ENCODE data around the gene ZNF354C. TPM values are rescaled to one million over a fixed set of nuclear protein-coding genes. Genes with fewer than 3 reads are reported as not detected.

The ZNF354C gene
- total RNA-seq, 4 donors from 2014 or later: 0.75 to 7.6 (median 2.9) TPM

- H3K27me3 ChIP-seq: no peaks in the 10 kb centered on the region
- 90 to 100% methylated on average over 3 to 7 of the region's 7 CpGs for WGBS, 2 donors (ENCODE audit: low coverage in 1 of 2)
- DNase-seq: no peak
- H3K9me3 ChIP-seq: peaks cover 14 to 28% of the 10 kb centered on the region in 2 donors
- H3K4me1 ChIP-seq: no peaks in the 10 kb centered on the region
- H3K4me3 ChIP-seq: no peak overlapping the region
- in situ Hi-C loops (cut with MboI; ENCODE audit: low pct_ligation_motif_present in 1 of 4, low pct_unique_long_range_greater_than_20kb in 1 of 4, low sequenced_read_pairs in 3 of 4) (no loop called here), intact Hi-C loops (cut with DNase I; ENCODE audit: low total_unique reads) (no loop called here)
- H3K36me3 ChIP-seq: no peaks in the 10 kb centered on the region
- no peak overlapping the region for H3K27ac ChIP-seq
- no peak for TF ChIP-seq POLR2A (IDR thresholded peaks at IDR 0.05)
- no peak for TF ChIP-seq POLR2AphosphoS5 (IDR thresholded peaks at IDR 0.05)
- no peak for TF ChIP-seq EP300 (IDR thresholded peaks at IDR 0.05; ENCODE audit: low read depth)
- no peak for TF ChIP-seq CTCF (IDR thresholded peaks at IDR 0.05)
These were observed 54.6 kb downstream of the ZNF354C start for GRCh38 chr5:179114756-179115155.

GRCh38 chr5:179115307-179115706 is 55.1 kb downstream of the ZNF354C start:
- peaks cover 11 to 28% of the 10 kb centered on the region in 2 donors for H3K9me3 ChIP-seq

GRCh38 chr5:179115845-179116524 is 55.8 kb downstream of the ZNF354C start:
- H3K36me3 ChIP-seq: no peaks in the 10 kb centered on the region
- H3K27ac ChIP-seq: no peak overlapping the region
- no peak for DNase-seq
- intact Hi-C loops (cut with DNase I; ENCODE audit: low total_unique reads) (no loop called here), in situ Hi-C loops (cut with MboI; ENCODE audit: low pct_ligation_motif_present in 1 of 4, low pct_unique_long_range_greater_than_20kb in 1 of 4, low sequenced_read_pairs in 3 of 4) (no loop called here)
- no peaks in the 10 kb centered on the region for H3K4me1 ChIP-seq
- no peaks in the 10 kb centered on the region for H3K27me3 ChIP-seq
- WGBS, 2 donors (ENCODE audit: low coverage in 1 of 2): 83 to 100% methylated on average over 2 to 9 of the region's 9 CpGs
- H3K9me3 ChIP-seq: peaks cover 8 to 22% of the 10 kb centered on the region in 2 donors
- H3K4me3 ChIP-seq: no peak overlapping the region
- TF ChIP-seq POLR2A (IDR thresholded peaks at IDR 0.05): no peak
- no peak for TF ChIP-seq POLR2AphosphoS5 (IDR thresholded peaks at IDR 0.05)
- TF ChIP-seq EP300 (IDR thresholded peaks at IDR 0.05; ENCODE audit: low read depth): no peak
- TF ChIP-seq CTCF (IDR thresholded peaks at IDR 0.05): no peak

More at GRCh38 chr5:179115307-179115706, 55.1 kb downstream of the ZNF354C start:
- 76 to 93% methylated on average over 5 of the region's 5 CpGs for WGBS, 2 donors (ENCODE audit: low coverage in 1 of 2)
- no peak for DNase-seq
- Histone ChIP-seq H3K27ac (no peak overlapping the region), H3K4me3 (no peak overlapping the region), H3K4me1 (no peaks in the 10 kb centered on the region), H3K36me3 (no peaks in the 10 kb centered on the region), H3K27me3 (no peaks in the 10 kb centered on the region)
- intact Hi-C loops (cut with DNase I; ENCODE audit: low total_unique reads): no loop called here
- in situ Hi-C loops (cut with MboI; ENCODE audit: low pct_ligation_motif_present in 1 of 4, low pct_unique_long_range_greater_than_20kb in 1 of 4, low sequenced_read_pairs in 3 of 4): no loop called here
- TF ChIP-seq EP300 (IDR thresholded peaks at IDR 0.05; ENCODE audit: low read depth): no peak
- no peak for TF ChIP-seq POLR2AphosphoS5 (IDR thresholded peaks at IDR 0.05)
- no peak for TF ChIP-seq POLR2A (IDR thresholded peaks at IDR 0.05)
- no peak for TF ChIP-seq CTCF (IDR thresholded peaks at IDR 0.05)

DNA sequence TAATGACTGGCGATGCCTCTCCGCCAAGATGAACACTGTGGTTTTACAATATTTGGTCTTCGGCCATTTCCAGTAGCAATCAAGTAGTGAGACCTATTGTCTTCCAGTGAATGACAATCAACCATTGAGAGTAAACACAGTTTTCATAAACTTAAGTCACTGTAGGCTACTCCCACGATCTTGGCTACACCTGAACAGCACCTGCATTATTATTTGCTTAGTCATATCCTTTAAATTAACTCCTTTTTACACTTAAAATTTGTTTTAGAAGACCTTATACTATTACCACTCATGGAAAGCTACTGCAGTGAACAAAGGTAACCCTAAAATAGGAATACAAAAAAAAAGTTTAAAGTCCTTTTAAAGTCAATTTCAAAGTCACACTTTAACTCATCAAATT is 58.2 kb downstream of the ZNF354C start:
- in situ Hi-C loops (cut with MboI; ENCODE audit: low pct_ligation_motif_present in 1 of 4, low pct_unique_long_range_greater_than_20kb in 1 of 4, low sequenced_read_pairs in 3 of 4) (no loop called here), intact Hi-C loops (cut with DNase I; ENCODE audit: low total_unique reads) (no loop called here)
- Histone ChIP-seq H3K36me3 (no peaks in the 10 kb centered on the region), H3K4me3 (no peak overlapping the region), H3K27me3 (no peaks in the 10 kb centered on the region), H3K9me3 (peaks cover 2 to 12% of the 10 kb centered on the region in 2 donors), H3K27ac (no peak overlapping the region), H3K4me1 (no peaks in the 10 kb centered on the region)
- DNase-seq: no peak
- TF ChIP-seq EP300 (IDR thresholded peaks at IDR 0.05; ENCODE audit: low read depth): no peak
- no peak for TF ChIP-seq POLR2A (IDR thresholded peaks at IDR 0.05)
- no peak for TF ChIP-seq POLR2AphosphoS5 (IDR thresholded peaks at IDR 0.05)
- TF ChIP-seq CTCF (IDR thresholded peaks at IDR 0.05): no peak
- 80% methylated on average over 4 of the region's 4 CpGs for whole genome bisulfite sequencing, 2 donors (ENCODE audit: low coverage in 1 of 2)
